Left lung (tissue), 10 donors: ENCODE data around the gene CEP295NL. TPM values are rescaled to one million over a fixed set of nuclear protein-coding genes. Genes with fewer than 3 reads are reported as not detected.

Source experiments
- ATAC-seq: fragments of 200-7000 bp; cut with Tn5 transposase; one replicate; pipeline ENCODE4 v1.9.1; 2020; ENCODE audit warnings: moderate library complexity
- DNase-seq, 4 donors: peaks; one replicate each; pipeline ENCODE4 v3.0.0-alpha.2; 2013 to 2020
- H3K27ac ChIP-seq, 2 donors: fragments of 200-600 bp; sonication (generic) in 1 of 2; one replicate each; pipeline versions ENCODE4 v1.5.0 to v1.8.0; 2020 to 2021
- H3K27me3 ChIP-seq, 2 donors: fragments of 200-600 bp; sonication (generic) in 1 of 2; one replicate each; pipeline versions ENCODE4 v1.5.0 to v1.8.0; 2020 to 2021
- H3K36me3 ChIP-seq, 2 donors: fragments of 200-600 bp; sonication (generic) in 1 of 2; one replicate each; pipeline versions ENCODE4 v1.5.0 to v1.8.0; 2020 to 2021
- H3K4me1 ChIP-seq, 2 donors: fragments of 200-600 bp; one replicate each; pipeline ENCODE4 v1.8.0; 2021
- H3K4me3 ChIP-seq, 2 donors: fragments of 200-600 bp; sonication (generic) in 1 of 2; one replicate each; pipeline versions ENCODE4 v1.5.0 to v1.8.0; 2020 to 2021; ENCODE audit warnings: mild to moderate bottlenecking in 1 of 2
- H3K9me3 ChIP-seq, 2 donors: fragments of 200-600 bp; sonication (generic) in 1 of 2; one replicate each; pipeline versions ENCODE4 v1.5.0 to v1.8.0; 2020 to 2021
- CTCF ChIP-seq, 2 donors: fragments of 200-600 bp; sonication (generic) in 1 of 2; IDR thresholded peaks; one replicate each; pipeline versions ENCODE4 v1.5.0 to v1.8.0; 2021; ENCODE audit warnings: antibody characterized with exemption in 2 of 2
- intact Hi-C, 2 donors: fragments of 100-400 bp; cut with DNase I; formaldehyde crosslinking; loops; one replicate each; pipeline versions ENCODE4 v1.11.2 to v1.14.2; 2022
- polyA plus RNA-seq, 6 donors: library from polyadenylated mRNA; unstranded; fragments of 120-200 nt; gene quantifications; one replicate each; pipeline ENCODE4 v1.2.1, GENCODE V29; 2013; ENCODE audit not compliant: insufficient read length in 6 of 6
- total RNA-seq, 2 donors: library from RNA; stranded (reverse); fragmentation: NEBNext Ultra II Directional; extraction: Animal tissue kit (Norgen Biotek cat#: 25700); gene quantifications; one replicate each; pipeline ENCODE4 v1.2.1, GENCODE V29; 2021
- donor health status: DM: no; HTN: yes; CAD: no.
- donor health status: DM: no; HTN: no; CAD: no.

The CEP295NL gene
- total and polyA plus RNA-seq, 8 donors, result 0.37 to 6.6 (median 0.72) TPM

- Histone ChIP-seq H3K27me3 (no peaks in the 10 kb centered on the region), H3K36me3 (no peaks in the 10 kb centered on the region), H3K9me3 (no peaks in the 10 kb centered on the region), H3K27ac (peak overlapping the region in 1 of 2 donors; percentile 95), H3K4me3 (no peak overlapping the region), H3K4me1 (peaks cover 10 to 95% of the 10 kb centered on the region in 2 donors)
- ATAC-seq (no peak), DNase-seq (peak in 1 of 4 donors; percentile 30)
- intact Hi-C loops, result no loop called here
- no peak for TF ChIP-seq CTCF (IDR thresholded peaks at IDR 0.05)
Observed at GRCh38 chr17:78888941-78889518, 14.0 kb downstream of the CEP295NL start.

- H3K4me1 ChIP-seq, result peaks cover 26 to 99% of the 10 kb centered on the region in 2 donors
- no peak overlapping the region for H3K27ac ChIP-seq
- no peak for TF ChIP-seq CTCF (IDR thresholded peaks at IDR 0.05)
- no peaks in the 10 kb centered on the region for H3K27me3 ChIP-seq
- peak in 1 of 4 donors; percentile 13 for DNase-seq
- H3K4me3 ChIP-seq, result no peak overlapping the region
- no peaks in the 10 kb centered on the region for H3K36me3 ChIP-seq
- no peak for ATAC-seq
- intact Hi-C loops, result no loop called here
- no peaks in the 10 kb centered on the region for H3K9me3 ChIP-seq
Observed at GRCh38 chr17:78886954-78887353, 16.0 kb downstream of the CEP295NL start.

GRCh38 chr17:78885956-78886355 is 17.0 kb downstream of the CEP295NL start:
- intact Hi-C loops, result no loop called here
- Histone ChIP-seq H3K27ac (peak overlapping the region in 1 of 2 donors; percentile 98), H3K27me3 (no peaks in the 10 kb centered on the region), H3K9me3 (no peaks in the 10 kb centered on the region), H3K4me1 (peaks cover 26 to 99% of the 10 kb centered on the region in 2 donors), H3K36me3 (no peaks in the 10 kb centered on the region), H3K4me3 (no peak overlapping the region)
- no peak for TF ChIP-seq CTCF (IDR thresholded peaks at IDR 0.05)
- ATAC-seq (no peak), DNase-seq (peak in 1 of 4 donors; percentile 38)

- TF ChIP-seq CTCF (IDR thresholded peaks at IDR 0.05), result no peak
- peaks cover 30 to 97% of the 10 kb centered on the region in 2 donors for H3K4me1 ChIP-seq
- H3K36me3 ChIP-seq, result no peaks in the 10 kb centered on the region
- no peak overlapping the region for H3K4me3 ChIP-seq
- ATAC-seq (no peak), DNase-seq (peak in 1 of 4 donors; percentile 68)
- H3K9me3 ChIP-seq, result no peaks in the 10 kb centered on the region
- intact Hi-C loops, result no loop called here
- H3K27me3 ChIP-seq, result no peaks in the 10 kb centered on the region
- H3K27ac ChIP-seq, result peak overlapping the region; percentile 84 to 98
Observed at GRCh38 chr17:78884876-78885667, 17.9 kb downstream of the CEP295NL start.

- H3K4me1 ChIP-seq, result peaks cover 34 to 97% of the 10 kb centered on the region in 2 donors
- H3K36me3 ChIP-seq, result no peaks in the 10 kb centered on the region
- H3K9me3 ChIP-seq, result no peaks in the 10 kb centered on the region
- peak overlapping the region; percentile 84 to 98 for H3K27ac ChIP-seq
- peak overlapping the region in 1 of 2 donors; percentile 22 for H3K4me3 ChIP-seq
- no peak for TF ChIP-seq CTCF (IDR thresholded peaks at IDR 0.05)
- intact Hi-C loops, result no loop called here
- no peaks in the 10 kb centered on the region for H3K27me3 ChIP-seq
- DNase-seq, result peak in 1 of 4 donors; percentile 77
- no peak for ATAC-seq
Observed at GRCh38 chr17:78884148-78884825, 18.7 kb downstream of the CEP295NL start.
